ENCODE measurements around the gene MBOAT2.

DNA sequence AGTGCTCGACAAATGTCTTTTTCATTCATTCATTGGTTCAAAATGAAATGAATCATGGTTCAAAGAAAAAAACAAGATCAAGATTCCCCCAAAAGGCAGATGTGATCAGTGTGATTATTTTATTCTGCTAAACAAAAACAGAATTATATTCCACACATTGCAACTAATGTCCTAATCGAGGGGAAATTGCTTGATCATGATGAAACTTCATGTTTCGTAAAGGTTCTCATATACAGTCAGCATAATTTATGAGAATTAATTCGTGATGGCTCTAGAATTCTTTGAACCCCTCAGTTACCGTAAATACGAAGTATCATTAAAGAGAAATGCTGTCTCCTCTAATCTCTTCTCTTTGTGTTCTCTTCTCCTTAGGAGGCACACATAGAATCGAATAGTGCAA lies 42.1 kb upstream of the MBOAT2 start:
- TF ChIP-seq CTCF (IDR thresholded peaks at IDR 0.05; ENCODE audit: insufficient read depth, low read length) = no peak
- TF ChIP-seq POLR2AphosphoS5 (IDR thresholded peaks at IDR 0.05; ENCODE audit: low read depth) = no peak

Measured in HL-60 (cell line).